ENCODE measurements around the gene KCNJ12.

The KCNJ12 gene

DNA sequence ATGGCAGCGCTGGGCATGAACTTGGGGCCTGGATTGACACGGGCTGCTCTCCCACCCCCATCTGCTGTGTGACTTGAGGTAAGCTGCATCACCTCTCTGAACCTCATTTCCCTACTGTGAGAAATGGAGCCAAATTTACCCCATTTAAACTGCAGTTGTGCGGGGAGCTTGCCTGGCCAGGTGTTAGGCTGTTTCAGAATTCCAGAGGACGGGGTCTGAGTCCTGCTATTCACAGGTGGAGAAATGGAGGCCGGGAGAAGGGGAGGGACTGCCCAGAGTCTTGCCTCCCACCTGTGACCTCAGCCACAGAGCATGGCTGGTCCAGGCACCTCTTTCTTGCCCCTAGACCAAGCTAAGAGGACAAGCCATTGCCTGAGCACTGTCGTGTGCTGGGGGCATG lies 12.8 kb downstream of the KCNJ12 start:
- no peak overlapping the region for H2AFZ ChIP-seq (ENCODE audit: low read depth, low read length)
- H3K9me3 ChIP-seq (ENCODE audit: insufficient read depth, low read length, severe bottlenecking): no peaks in the 10 kb centered on the region
- no peak for ATAC-seq (ENCODE audit: insufficient read depth, low read depth)
- H4K20me1 ChIP-seq (ENCODE audit: insufficient read depth, low read length): peaks cover 2% of the 10 kb centered on the region; the same call in 1 of the 2 replicates
- no peak overlapping the region for H3K9ac ChIP-seq (ENCODE audit: low read depth, low read length)
- no peak for DNase-seq
- H3K36me3 ChIP-seq (ENCODE audit: insufficient read depth, low read length): no peaks in the 10 kb centered on the region
- H3K4me3 ChIP-seq (ENCODE audit: low read depth in 1 of 2, low read length in 2 of 2): no peak overlapping the region
- no peak overlapping the region for H3K4me2 ChIP-seq (ENCODE audit: insufficient read depth, low read length)
- no peaks in the 10 kb centered on the region for H3K4me1 ChIP-seq (ENCODE audit: insufficient read depth, low read length)
- H3K79me2 ChIP-seq (ENCODE audit: insufficient read depth, low read length): no peaks in the 10 kb centered on the region
- TF ChIP-seq EZH2 (IDR thresholded peaks at IDR 0.05; ENCODE audit: borderline replicate concordance, low read depth, low read length, severe bottlenecking): no peak
- TF ChIP-seq, protein P1, sequence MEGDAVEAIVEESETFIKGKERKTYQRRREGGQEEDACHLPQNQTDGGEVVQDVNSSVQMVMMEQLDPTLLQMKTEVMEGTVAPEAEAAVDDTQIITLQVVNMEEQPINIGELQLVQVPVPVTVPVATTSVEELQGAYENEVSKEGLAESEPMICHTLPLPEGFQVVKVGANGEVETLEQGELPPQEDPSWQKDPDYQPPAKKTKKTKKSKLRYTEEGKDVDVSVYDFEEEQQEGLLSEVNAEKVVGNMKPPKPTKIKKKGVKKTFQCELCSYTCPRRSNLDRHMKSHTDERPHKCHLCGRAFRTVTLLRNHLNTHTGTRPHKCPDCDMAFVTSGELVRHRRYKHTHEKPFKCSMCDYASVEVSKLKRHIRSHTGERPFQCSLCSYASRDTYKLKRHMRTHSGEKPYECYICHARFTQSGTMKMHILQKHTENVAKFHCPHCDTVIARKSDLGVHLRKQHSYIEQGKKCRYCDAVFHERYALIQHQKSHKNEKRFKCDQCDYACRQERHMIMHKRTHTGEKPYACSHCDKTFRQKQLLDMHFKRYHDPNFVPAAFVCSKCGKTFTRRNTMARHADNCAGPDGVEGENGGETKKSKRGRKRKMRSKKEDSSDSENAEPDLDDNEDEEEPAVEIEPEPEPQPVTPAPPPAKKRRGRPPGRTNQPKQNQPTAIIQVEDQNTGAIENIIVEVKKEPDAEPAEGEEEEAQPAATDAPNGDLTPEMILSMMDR (IDR thresholded peaks at IDR 0.05; ENCODE audit: borderline replicate concordance, extremely low read depth, low read length, poor library complexity, severe bottlenecking): no peak
- no peaks in the 10 kb centered on the region for H3K27me3 ChIP-seq (ENCODE audit: insufficient read depth, low read length, poor library complexity)
- no peak overlapping the region for H3K27ac ChIP-seq (ENCODE audit: low read length)

DNA sequence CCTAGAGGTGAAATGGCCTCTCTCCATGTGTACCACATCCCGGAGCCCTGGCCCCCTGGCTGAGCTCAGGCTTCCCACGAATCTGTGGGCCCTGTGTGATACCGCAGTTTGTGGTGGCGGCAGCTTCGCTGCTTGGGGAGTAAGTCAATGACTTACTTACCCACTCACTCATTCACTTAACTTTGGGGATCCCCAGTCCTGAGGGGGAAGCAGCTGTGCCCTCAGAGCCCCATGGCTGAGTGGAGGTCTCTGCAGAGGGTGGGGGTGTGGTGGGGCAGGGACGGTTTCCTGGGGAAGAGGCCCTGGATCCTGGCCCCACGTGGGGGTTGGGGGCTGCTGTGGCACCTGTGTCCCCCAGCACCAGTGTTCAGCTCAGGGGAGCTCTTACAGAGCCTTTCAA lies 13.2 kb downstream of the KCNJ12 start:
- Histone ChIP-seq H3K4me3 (ENCODE audit: low read depth in 1 of 2, low read length in 2 of 2) (no peak overlapping the region), H4K20me1 (ENCODE audit: insufficient read depth, low read length) (peaks cover 2% of the 10 kb centered on the region; the same call in 1 of the 2 replicates), H3K79me2 (ENCODE audit: insufficient read depth, low read length) (no peaks in the 10 kb centered on the region), H3K9ac (ENCODE audit: low read depth, low read length) (no peak overlapping the region), H3K27ac (ENCODE audit: low read length) (no peak overlapping the region), H3K4me1 (ENCODE audit: insufficient read depth, low read length) (no peaks in the 10 kb centered on the region), H2AFZ (ENCODE audit: low read depth, low read length) (no peak overlapping the region), H3K27me3 (ENCODE audit: insufficient read depth, low read length, poor library complexity) (no peaks in the 10 kb centered on the region), H3K9me3 (ENCODE audit: insufficient read depth, low read length, severe bottlenecking) (no peaks in the 10 kb centered on the region), H3K36me3 (ENCODE audit: insufficient read depth, low read length) (no peaks in the 10 kb centered on the region), H3K4me2 (ENCODE audit: insufficient read depth, low read length) (no peak overlapping the region)
- no peak for ATAC-seq (ENCODE audit: insufficient read depth, low read depth)
- no peak for DNase-seq
- TF ChIP-seq EZH2 (IDR thresholded peaks at IDR 0.05; ENCODE audit: borderline replicate concordance, low read depth, low read length, severe bottlenecking): no peak
- TF ChIP-seq, protein P1 (IDR thresholded peaks at IDR 0.05; ENCODE audit: borderline replicate concordance, extremely low read depth, low read length, poor library complexity, severe bottlenecking): no peak

DNA sequence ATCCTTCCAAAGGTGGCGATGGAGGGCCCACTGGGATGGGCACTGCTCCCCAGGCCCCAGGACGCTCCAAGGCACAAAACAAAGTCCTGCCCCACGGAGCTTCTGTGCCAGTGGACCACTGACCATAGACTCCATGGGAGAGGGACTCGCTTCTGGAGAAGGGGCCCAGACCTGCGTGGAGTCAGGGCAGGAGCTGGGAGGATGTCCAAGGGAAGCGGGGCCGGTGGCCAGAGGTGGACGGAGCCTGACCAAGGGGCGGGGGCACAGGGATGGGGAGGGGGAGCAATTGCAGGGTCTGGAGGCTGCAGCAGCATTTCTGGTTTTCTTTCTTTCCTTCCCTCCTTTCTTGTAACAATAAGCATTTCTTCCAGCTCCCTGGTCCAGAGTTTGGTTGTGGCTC lies 14.1 kb downstream of the KCNJ12 start:
- no peak overlapping the region for H3K9ac ChIP-seq (ENCODE audit: low read depth, low read length)
- no peak overlapping the region for H3K4me3 ChIP-seq (ENCODE audit: low read depth in 1 of 2, low read length in 2 of 2)
- H3K27ac ChIP-seq (ENCODE audit: low read length): no peak overlapping the region
- ATAC-seq (ENCODE audit: insufficient read depth, low read depth) (no peak), DNase-seq (no peak)
- H3K4me2 ChIP-seq (ENCODE audit: insufficient read depth, low read length): no peak overlapping the region
- H3K36me3 ChIP-seq (ENCODE audit: insufficient read depth, low read length): no peaks in the 10 kb centered on the region
- H4K20me1 ChIP-seq (ENCODE audit: insufficient read depth, low read length): peaks cover 2% of the 10 kb centered on the region; the same call in 1 of the 2 replicates
- no peaks in the 10 kb centered on the region for H3K79me2 ChIP-seq (ENCODE audit: insufficient read depth, low read length)
- H3K4me1 ChIP-seq (ENCODE audit: insufficient read depth, low read length): no peaks in the 10 kb centered on the region
- H3K9me3 ChIP-seq (ENCODE audit: insufficient read depth, low read length, severe bottlenecking): no peaks in the 10 kb centered on the region
- no peak for TF ChIP-seq EZH2 (IDR thresholded peaks at IDR 0.05; ENCODE audit: borderline replicate concordance, low read depth, low read length, severe bottlenecking)
- TF ChIP-seq, protein P1 (IDR thresholded peaks at IDR 0.05; ENCODE audit: borderline replicate concordance, extremely low read depth, low read length, poor library complexity, severe bottlenecking): no peak
- no peaks in the 10 kb centered on the region for H3K27me3 ChIP-seq (ENCODE audit: insufficient read depth, low read length, poor library complexity)
- H2AFZ ChIP-seq (ENCODE audit: low read depth, low read length): no peak overlapping the region

DNA sequence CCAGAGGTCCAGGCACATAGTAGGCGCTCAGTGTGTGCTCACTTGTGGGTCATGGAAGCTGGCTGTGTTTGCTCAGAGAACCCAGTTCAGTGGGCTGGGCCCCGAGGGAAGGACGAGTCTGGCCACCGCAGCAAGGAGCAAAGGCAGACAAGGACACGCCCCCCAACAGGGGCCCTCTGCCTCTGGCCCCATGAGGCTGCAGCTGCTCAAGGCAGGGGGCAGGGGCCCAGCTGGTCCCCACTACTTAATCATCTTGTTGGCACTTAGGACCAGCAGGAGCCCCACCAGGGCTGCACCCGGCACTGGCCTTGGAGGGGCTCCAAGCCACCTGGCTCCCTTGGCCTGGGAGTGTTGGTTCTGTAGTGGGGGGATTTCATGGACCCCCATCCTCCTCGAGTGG lies 16.1 kb downstream of the KCNJ12 start:
- no peak for ATAC-seq (ENCODE audit: insufficient read depth, low read depth)
- H3K79me2 ChIP-seq (ENCODE audit: insufficient read depth, low read length): no peaks in the 10 kb centered on the region
- no peak overlapping the region for H3K9ac ChIP-seq (ENCODE audit: low read depth, low read length)
- H3K4me2 ChIP-seq (ENCODE audit: insufficient read depth, low read length): no peak overlapping the region
- H3K27ac ChIP-seq (ENCODE audit: low read length): no peak overlapping the region
- no peaks in the 10 kb centered on the region for H3K27me3 ChIP-seq (ENCODE audit: insufficient read depth, low read length, poor library complexity)
- no peak for DNase-seq
- no peak overlapping the region for H2AFZ ChIP-seq (ENCODE audit: low read depth, low read length)
- TF ChIP-seq, protein P1 (IDR thresholded peaks at IDR 0.05; ENCODE audit: borderline replicate concordance, extremely low read depth, low read length, poor library complexity, severe bottlenecking): no peak
- no peak for TF ChIP-seq EZH2 (IDR thresholded peaks at IDR 0.05; ENCODE audit: borderline replicate concordance, low read depth, low read length, severe bottlenecking)
- no peaks in the 10 kb centered on the region for H3K4me1 ChIP-seq (ENCODE audit: insufficient read depth, low read length)
- peaks cover 2% of the 10 kb centered on the region; the same call in 1 of the 2 replicates for H4K20me1 ChIP-seq (ENCODE audit: insufficient read depth, low read length)
- no peaks in the 10 kb centered on the region for H3K9me3 ChIP-seq (ENCODE audit: insufficient read depth, low read length, severe bottlenecking)
- H3K4me3 ChIP-seq (ENCODE audit: low read depth in 1 of 2, low read length in 2 of 2): no peak overlapping the region
- H3K36me3 ChIP-seq (ENCODE audit: insufficient read depth, low read length): no peaks in the 10 kb centered on the region
